K562 (cell line): ENCODE results near the gene CNPPD1. TPM values are rescaled to one million over a fixed set of nuclear protein-coding genes. Genes with fewer than 3 reads are reported as not detected.

Experiments used
- ATAC-seq: fragments of 200-7000 bp; cut with Tn5 transposase; 3 replicates; pipeline ENCODE4 v1.9.1; 2020; ENCODE audit warnings: moderate library complexity
- BruUV-seq: library from RNA; stranded (reverse); fragments of 400-500 nt; replicated peaks from 2 replicates; lab custom pipeline; 2021; lab: Mats Ljungman, UMichigan
- CTCF ChIA-PET: fragments of 300-600 bp; formaldehyde crosslinking; extraction: SDS; loops from one replicate; lab custom pipeline; 2021; ENCODE audit warnings: low intra/inter-chr PET ratio; lab: Yijun Ruan, JAX
- POLR2A ChIA-PET: fragments of 300-600, 350-650 bp; sonication (Branson Sonifier 250); formaldehyde crosslinking; extraction: SDS; loops from one replicate; lab custom pipeline; 2021; ENCODE audit warnings: antibody characterized with exemption, inconsistent platforms; lab: Yijun Ruan, JAX
- DNase-seq, 4 experiments: peaks; one replicate each; pipeline versions ENCODE4 v3.0.0 to v3.0.0-alpha.2; 2011 to 2018; ENCODE audit warnings: low spot score in 3 of 4, mixed read lengths in 3 of 4; ENCODE audit errors: extremely low read depth in 1 of 4
- FAIRE-seq: peaks from 2 replicates; lab custom pipeline; 2011; peaks lifted over from hg19 to GRCh38; lab: Jason Lieb, UNC
- H2AFZ ChIP-seq: 2 replicates; pipeline ENCODE4 v1.6.0; 2011; ENCODE audit warnings: low read depth, low read length, control low read depth, inconsistent platforms
- H3K27ac ChIP-seq: fragments of 200-600 bp; 3 replicates; pipeline ENCODE4 v1.8.0; 2011; ENCODE audit warnings: low read depth, mild to moderate bottlenecking, control low read depth, inconsistent platforms, low read length, moderate library complexity, mixed read lengths; ENCODE audit errors: extremely low read depth
- H3K27me3 ChIP-seq, 2 experiments: fragments of 300-600 bp in 1 of 2; 2 replicates in 1 of 2; 3 replicates in 1 of 2; pipeline versions ENCODE4 v1.6.0 to v1.8.0; 2011; ENCODE audit warnings: inconsistent platforms in 2 of 2, low read length in 2 of 2, mild to moderate bottlenecking in 1 of 2, mixed read lengths in 1 of 2, moderate library complexity in 1 of 2; ENCODE audit not compliant: control insufficient read depth in 2 of 2, insufficient read depth in 2 of 2
- H3K36me3 ChIP-seq: fragments of 300-600 bp; 3 replicates; pipeline ENCODE4 v1.8.0; 2011; ENCODE audit warnings: mild to moderate bottlenecking, low read length, inconsistent platforms; ENCODE audit not compliant: control insufficient read depth, insufficient read depth
- H3K4me1 ChIP-seq, 2 experiments: fragments of 200-600 bp in 1 of 2; replicated peaks in 1 of 2; 2 replicates in 1 of 2; 3 replicates in 1 of 2; pipeline versions ENCODE4 v1.5.1 to v1.8.0; 2011; ENCODE audit warnings: inconsistent platforms in 2 of 2, low read length in 2 of 2, mild to moderate bottlenecking in 1 of 2, mixed read lengths in 1 of 2, moderate library complexity in 1 of 2; ENCODE audit not compliant: control insufficient read depth in 2 of 2, insufficient read depth in 2 of 2
- H3K4me2 ChIP-seq: 2 replicates; pipeline ENCODE4 v1.6.1; 2011; ENCODE audit warnings: low read length, control low read depth, inconsistent platforms, mixed read lengths; ENCODE audit not compliant: insufficient read depth
- H3K4me3 ChIP-seq: fragments of 200-600 bp; sonication (generic), shearing (Covaris generic); 2 replicates; pipeline ENCODE4 v1.5.1; 2016; ENCODE audit warnings: control low read depth, inconsistent platforms
- H3K79me2 ChIP-seq: fragments of 200-600 bp; 3 replicates; pipeline ENCODE4 v1.8.0; 2011; ENCODE audit warnings: low read length, inconsistent platforms; ENCODE audit not compliant: control insufficient read depth, insufficient read depth
- H3K9ac ChIP-seq, 2 experiments: 2 replicates each; pipeline versions ENCODE4 v1.6.0 to v1.6.1; 2011; ENCODE audit warnings: low read depth in 2 of 2, low read length in 2 of 2, control low read depth in 1 of 2, inconsistent platforms in 1 of 2, mild to moderate bottlenecking in 1 of 2, mixed read lengths in 1 of 2; ENCODE audit not compliant: insufficient read depth in 1 of 2
- H3K9me1 ChIP-seq: one replicate; pipeline ENCODE4 v1.6.0; 2011; ENCODE audit warnings: inconsistent platforms, mild to moderate bottlenecking, low read length, moderate library complexity; ENCODE audit not compliant: control insufficient read depth, insufficient read depth
- H3K9me3 ChIP-seq: replicated peaks from 2 replicates; pipeline ENCODE4 v1.5.1; 2011; ENCODE audit warnings: low read depth, low read length, inconsistent platforms; ENCODE audit not compliant: control insufficient read depth, insufficient read depth
- H4K20me1 ChIP-seq: replicated peaks from 2 replicates; pipeline ENCODE4 v1.6.1; 2011; ENCODE audit warnings: low read length, inconsistent platforms, mixed read lengths; ENCODE audit not compliant: control insufficient read depth, insufficient read depth
- CBFB ChIP-seq: sonication (generic); formaldehyde crosslinking; IDR thresholded peaks from 2 replicates; pipeline ENCODE4 v1.4.0; 2020; ENCODE audit warnings: mild to moderate bottlenecking, missing genetic modification reagents
- MLLT1 ChIP-seq, 2 experiments: fragments of 450-650 bp; IDR thresholded peaks; 2 replicates each; pipeline ENCODE4 v1.6.1; 2016
- NFIC ChIP-seq: fragments of 450-650 bp; IDR thresholded peaks from 2 replicates; pipeline ENCODE4 v1.6.1; 2017; ENCODE audit warnings: mild to moderate bottlenecking, inconsistent platforms
- POLR2G ChIP-seq: fragments of 200-400 bp; formaldehyde crosslinking; IDR thresholded peaks from 2 replicates; pipeline ENCODE4 v1.6.1; 2017; ENCODE audit warnings: low read depth, mild to moderate bottlenecking, antibody characterized with exemption, low read length, moderate library complexity
- WGBS: fragments of 100-300 bp; shearing (Covaris generic); methylation state at CpG from one replicate; pipeline ENCODE4 v1.1.6; 2016; ENCODE audit warnings: low coverage, mixed read lengths; ENCODE audit not compliant: insufficient coverage; ENCODE audit errors: missing lambda C conversion rate; 5-methylcytosine and 5-hydroxymethylcytosine counted together
- in situ Hi-C: fragments of 300-500 bp; cut with MboI; formaldehyde crosslinking; loops from 4 replicates; pipeline ENCODE4 v1.15.0; 2018; ENCODE audit warnings: inconsistent platforms, mixed read lengths
- intact Hi-C: fragments of 100-400 bp; cut with micrococcal nuclease; formaldehyde crosslinking; loops from 2 replicates; pipeline ENCODE4 v1.14.2; 2022
- polyA plus RNA-seq, 8 experiments: library from polyadenylated mRNA; depleted of rRNA in 4 of 8; stranded (reverse) in 5 of 8; unstranded in 3 of 8; fragments of >200 nt; fragmentation: Nextera tagmentation in 2 of 8; fragmentation: Illumina TruSeq in 1 of 8; extraction: Ambion mirVana in 2 of 8; extraction: Trizol in 1 of 8; gene quantifications; 2 replicates each; pipeline versions ENCODE4 v1.2.1 to v1.2.3, GENCODE V29; 2011 to 2014; ENCODE audit warnings: inconsistent platforms in 1 of 8, missing spikeins in 1 of 8
- total RNA-seq, 7 experiments: library from RNA; depleted of rRNA in 6 of 7; stranded (reverse); fragments of >200 nt in 6 of 7; fragmentation: Illumina TruSeq in 2 of 7; extraction: Trizol in 2 of 7; gene quantifications; 2 replicates each; pipeline versions ENCODE4 v1.2.1 to v1.2.3, GENCODE V29; 2011 to 2021; ENCODE audit warnings: low replicate concordance in 1 of 7

Gene CNPPD1
- total and polyA plus RNA-seq, 9 of the 15 experiments (the other 6 are each of a cell fraction or from before 2014, with no cell fraction given), result 9.9 to 53.5 (median 27.0) TPM

- ATAC-seq (no peak), DNase-seq (no peak), FAIRE-seq (no peak)
- no peak overlapping the region; a peak in 1 of 4 replicates for H3K9ac ChIP-seq
- H3K9me1 ChIP-seq, result no peaks in the 10 kb centered on the region
- H3K4me3 ChIP-seq, result no peak overlapping the region
- H3K27me3 ChIP-seq, result no peaks in the 10 kb centered on the region
- intact Hi-C loops (no loop called here), in situ Hi-C loops (no loop called here)
- peaks cover 27% of the 10 kb centered on the region for H3K79me2 ChIP-seq
- no TSS peak for BruUV-seq
- no peak overlapping the region for H3K4me2 ChIP-seq
- WGBS, result 91% methylated on average over 14 of the region's 19 CpGs
- TF ChIP-seq CBFB (CRISPR knock-in tag), result no peak
- peak; percentile 82 for TF ChIP-seq NFIC
- TF ChIP-seq POLR2G, result peak; percentile 26; the same call in 1 of the 2 replicates
- TF ChIP-seq MLLT1 (IDR thresholded peaks at IDR 0.05), result no peak
- H3K4me1 ChIP-seq, result peaks cover 13 to 50% of the 10 kb centered on the region in 2 experiments; a peak in 4 of 5 replicates
- H2AFZ ChIP-seq, result no peak overlapping the region
- H3K9me3 ChIP-seq, result no peaks in the 10 kb centered on the region
- ChIA-PET POLR2A (interaction anchor here (0.6 to 2.1 kb wide), 5 partner anchors 9 to 34 kb away, joined by 3 to 12 read pairs (median 3); partner anchors contain the start of genes ANKZF1, ATG9A and TUBA4A), CTCF (no interaction called here)
- H3K36me3 ChIP-seq, result peaks cover 73% of the 10 kb centered on the region; the same call in 2 of the 3 replicates
- 0 out of 2 replicates have a peak, but pooled peaks cover 2% of the 10 kb centered on the region for H4K20me1 ChIP-seq
- no peak overlapping the region for H3K27ac ChIP-seq
Observed at GRCh38 chr2:219220652-219221402, 44.1 kb upstream of the CNPPD1 start.
